HT-29 (cell line): ENCODE results near the gene NGEF. TPM values are rescaled to one million over a fixed set of nuclear protein-coding genes. Genes with fewer than 3 reads are reported as not detected.

ENCODE experiments used
- DNase-seq: peaks from one replicate; pipeline ENCODE4 v3.0.0-alpha.2; 2015; ENCODE audit warnings: low spot score
- total RNA-seq: library from RNA; depleted of rRNA; stranded (reverse); fragments of >200 nt; shearing (Covaris generic); gene quantifications from 2 replicates; pipeline ENCODE4 v1.2.3, GENCODE V29; 2014

The NGEF gene
- total RNA-seq, 1 experiment from 2014 or later = 13.5 TPM

DNA sequence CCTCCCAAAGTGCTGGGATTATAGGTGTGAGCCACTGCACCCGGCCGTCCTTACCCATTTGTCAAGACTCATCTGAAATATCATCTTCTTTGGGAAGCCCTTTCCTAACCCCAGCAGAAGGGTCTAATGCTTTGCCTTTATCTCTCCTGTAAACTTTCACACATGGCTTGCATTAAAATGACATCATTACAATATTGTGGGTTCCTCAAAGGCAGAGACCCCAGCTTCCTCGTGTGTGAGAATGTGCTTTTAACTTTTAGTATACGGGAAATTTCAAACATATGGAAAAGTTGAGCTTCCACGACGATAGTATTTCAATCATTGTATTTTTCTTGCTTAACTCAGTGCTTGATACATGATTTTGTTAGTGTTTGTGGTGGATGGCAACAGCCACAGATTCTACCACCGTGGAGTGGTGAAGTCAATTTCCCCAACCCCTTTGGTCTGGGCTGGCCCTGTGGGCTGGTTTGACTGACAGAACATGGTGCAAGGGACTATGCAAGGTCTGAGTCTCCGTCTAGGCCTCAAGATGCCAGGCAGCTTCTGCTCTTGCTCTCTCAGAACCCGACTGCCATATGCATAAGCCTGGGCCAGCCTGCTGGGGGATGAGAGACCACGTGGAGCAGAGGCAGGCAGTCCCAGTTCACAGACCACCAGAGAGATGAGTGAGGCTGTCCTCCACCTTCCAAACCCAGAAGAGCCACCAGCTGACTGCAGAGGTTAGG, 39.9 kb downstream of the NGEF start:
- no peak for DNase-seq

DNA sequence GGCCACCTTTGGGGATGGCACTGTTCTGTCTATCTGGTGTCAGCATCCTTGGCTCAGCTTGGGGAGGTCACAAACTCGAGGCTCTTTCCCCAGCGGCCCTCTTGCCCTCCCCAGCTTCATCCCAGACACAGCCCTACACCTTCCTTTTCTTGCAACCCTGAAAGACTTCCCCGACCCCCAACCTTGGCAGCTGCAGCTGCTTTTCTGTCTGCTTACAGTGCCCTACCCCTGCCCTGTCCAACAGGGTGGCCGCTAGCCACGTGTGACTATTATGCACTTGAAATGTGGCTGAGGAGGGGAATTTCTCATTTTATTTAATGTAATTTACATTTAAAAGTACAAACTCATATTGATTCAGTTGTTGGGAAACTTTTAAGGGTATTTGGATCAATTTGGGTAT, 41.3 kb downstream of the NGEF start:
- DNase-seq = no peak

DNA sequence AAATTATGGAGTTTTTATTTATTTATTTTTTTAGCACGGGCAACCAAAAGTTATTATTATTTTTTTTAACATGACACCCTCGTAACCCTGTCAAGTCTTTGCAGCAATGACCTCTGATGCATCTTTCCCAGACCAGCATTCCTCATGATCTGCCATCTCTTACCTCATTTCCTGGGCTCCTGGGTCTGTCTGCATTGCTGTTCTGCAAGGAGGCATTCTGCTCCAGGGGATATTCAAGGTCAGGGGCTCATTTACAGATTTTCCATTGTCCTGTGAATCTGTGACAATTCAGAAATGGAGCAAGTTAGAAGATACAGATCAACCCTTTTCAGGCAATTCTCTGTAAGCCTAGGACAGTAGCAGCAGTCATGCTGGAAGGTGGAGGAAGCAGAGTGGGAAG, 43.0 kb downstream of the NGEF start:
- no peak for DNase-seq

DNA sequence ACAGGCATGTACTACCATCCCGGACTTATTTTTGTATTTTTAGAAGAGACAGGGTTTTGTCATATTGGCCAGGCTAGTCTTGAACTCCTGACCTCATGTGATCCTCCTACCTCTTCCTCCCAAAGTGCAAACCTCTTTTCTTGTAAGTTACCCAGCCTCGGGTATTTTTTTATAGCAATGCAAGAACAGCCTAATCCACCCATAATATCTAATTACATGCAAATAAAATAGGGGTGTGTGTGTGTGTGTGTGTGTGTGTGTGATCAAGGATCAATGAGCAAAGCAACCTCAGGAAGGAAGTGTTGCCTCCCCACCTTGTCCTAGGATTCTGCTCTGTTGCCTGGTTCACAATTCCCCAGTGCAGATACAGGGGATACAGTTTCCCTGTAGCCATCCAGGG, 45.6 kb downstream of the NGEF start:
- no peak for DNase-seq

DNA sequence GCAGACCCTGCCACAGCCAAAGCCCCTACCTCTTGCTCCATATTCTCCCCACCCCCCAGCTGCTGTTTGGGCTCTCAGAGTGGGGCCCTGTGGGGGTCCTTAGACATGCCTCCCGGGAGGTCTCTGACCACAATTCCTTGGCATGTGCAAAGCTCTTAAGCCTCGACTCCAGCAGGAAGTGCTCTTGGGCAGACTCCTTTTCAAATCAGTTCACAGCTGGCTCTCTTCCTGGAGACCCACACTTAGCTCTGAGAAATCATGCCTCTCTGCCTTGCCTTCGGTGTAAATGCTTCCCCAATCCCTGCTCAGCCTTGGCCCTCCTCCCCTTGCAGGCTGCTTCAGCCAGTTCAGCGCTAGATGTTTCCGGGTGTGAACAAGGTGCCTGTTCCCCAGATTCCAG, 46.9 kb downstream of the NGEF start:
- DNase-seq = no peak

DNA sequence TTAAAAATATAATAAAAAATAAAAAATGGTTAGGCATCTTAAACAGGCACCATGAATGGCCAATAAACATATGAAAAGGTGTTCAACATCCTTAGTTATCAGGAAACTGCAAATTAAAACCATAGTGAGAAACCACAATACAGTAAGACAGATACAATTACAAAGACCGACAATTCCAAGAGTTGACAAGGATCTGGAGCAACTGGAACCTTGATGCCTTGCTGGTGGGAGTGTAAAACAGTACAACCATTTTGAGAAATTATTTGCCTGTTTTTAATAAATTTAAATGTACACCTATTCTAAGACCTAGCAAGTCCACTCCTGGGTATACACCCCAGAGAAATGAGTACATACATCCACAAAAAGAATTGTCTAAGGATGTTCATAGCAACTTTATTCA, 49.1 kb downstream of the NGEF start:
- DNase-seq = no peak

DNA sequence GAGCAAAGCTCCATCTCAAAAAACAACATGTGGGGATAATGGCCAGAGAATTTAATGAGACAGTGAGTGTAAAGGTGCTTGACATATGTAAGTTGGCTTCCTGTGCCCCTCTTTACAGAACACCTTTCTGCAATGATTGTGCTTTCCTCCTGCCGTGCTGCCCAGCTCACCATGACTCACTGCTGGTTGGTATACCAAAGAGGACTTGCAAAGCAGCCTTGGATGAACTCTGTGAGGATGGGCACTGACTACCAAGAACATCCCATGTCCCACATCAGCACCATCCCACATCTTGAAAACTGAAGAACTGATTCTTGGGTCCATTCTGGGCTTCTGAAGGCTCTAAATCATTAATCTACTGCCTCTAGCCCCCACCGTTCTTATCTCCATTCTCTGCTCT, 52.2 kb downstream of the NGEF start:
- DNase-seq = no peak

DNA sequence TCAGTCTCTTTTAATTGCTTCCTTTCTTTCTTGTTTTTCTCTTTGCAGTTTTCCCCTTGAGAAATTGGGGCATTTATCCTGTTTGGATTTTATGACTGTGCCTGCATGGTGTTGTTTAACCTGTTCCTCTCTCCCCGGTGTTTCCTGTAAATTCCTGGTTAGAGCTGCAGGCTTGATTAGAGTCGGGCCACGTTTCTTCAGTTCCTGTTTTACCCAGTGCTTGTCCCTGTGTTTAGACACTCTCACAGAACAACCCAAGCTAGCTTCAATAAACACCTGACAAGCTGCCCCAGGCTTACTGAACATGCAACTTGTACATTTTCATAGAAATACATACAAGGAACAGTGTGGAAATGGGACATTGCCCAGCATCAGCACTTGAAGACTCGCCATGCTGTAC, 53.9 kb downstream of the NGEF start:
- DNase-seq = no peak

DNA sequence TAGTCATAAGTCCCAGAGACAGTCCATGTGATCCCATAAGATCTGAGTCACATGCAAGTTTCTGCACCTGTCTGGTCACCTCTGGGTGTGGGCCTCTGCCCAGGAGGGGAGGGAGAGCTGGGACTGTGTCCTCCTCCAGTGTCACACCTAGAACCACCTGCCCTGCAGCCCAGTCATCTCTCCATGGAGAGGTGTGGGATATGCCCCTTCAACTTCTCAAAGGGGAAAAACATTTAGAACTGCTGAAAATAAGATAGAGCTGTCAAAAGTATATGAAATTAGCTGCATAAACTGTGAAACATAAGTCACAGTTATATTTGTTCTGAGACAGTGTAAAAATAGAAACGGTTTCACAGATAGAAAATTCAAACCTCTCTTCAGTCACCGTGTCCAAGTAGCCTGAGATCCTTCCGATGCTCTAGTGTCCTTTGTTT, 55.4 kb downstream of the NGEF start:
- no peak for DNase-seq

DNA sequence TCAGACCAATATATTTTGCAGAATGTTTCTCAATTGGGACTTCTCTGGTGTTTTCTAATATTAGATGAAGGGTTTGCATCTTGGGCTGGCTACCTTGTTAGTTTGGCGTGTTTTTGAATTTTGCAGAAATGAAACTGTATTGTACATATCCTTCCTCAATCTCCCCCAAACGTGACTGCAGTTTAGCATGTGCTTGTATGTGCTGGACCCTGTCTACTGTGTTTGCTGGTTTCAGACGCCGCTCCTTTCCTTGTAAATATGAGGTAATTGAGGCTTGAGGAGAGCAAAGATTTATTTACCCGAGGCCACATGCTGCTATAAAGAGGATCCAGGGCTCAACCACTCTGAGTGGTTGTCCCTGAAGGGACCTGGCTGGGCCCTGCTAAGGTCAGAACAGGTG, 57.2 kb downstream of the NGEF start:
- DNase-seq = no peak

DNA sequence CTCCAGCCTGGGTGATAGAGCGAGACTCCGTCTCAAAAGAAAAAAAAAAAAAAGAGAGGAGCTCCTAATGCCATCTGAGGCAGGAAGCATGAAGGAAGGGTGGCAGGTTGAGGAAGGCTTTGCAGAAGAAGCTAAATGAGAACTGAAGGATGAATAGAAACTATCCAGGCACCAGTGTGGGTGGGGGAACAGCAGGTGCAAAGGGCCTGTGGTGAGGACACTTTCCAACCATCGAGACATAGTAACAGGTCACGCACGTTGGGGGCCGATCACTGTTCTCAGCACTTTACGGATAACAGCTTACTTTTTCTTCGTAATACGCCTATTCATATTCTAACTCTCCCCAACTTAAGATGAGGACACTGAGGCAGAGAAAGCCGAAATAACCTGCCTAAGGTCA, 58.4 kb downstream of the NGEF start:
- no peak for DNase-seq

DNA sequence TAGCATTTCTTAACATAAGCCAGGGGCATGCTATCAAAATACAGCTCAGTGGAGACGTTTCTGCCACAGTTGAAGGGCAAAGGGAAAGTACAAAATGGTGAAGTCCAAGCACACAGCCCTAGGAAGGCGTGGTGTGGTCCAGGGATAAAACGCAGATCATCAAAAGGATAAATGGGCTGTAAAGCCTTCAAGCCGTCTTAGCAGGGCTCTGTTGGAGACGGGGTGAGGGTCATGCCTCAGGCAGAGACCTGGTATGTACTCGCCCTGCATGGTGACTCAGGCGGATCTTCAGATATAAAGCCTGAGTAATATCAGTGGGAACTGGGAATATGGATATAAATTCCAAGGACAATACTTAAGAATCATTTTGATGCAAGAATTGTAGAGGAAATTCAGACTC, 61.2 kb downstream of the NGEF start:
- no peak for DNase-seq

DNA sequence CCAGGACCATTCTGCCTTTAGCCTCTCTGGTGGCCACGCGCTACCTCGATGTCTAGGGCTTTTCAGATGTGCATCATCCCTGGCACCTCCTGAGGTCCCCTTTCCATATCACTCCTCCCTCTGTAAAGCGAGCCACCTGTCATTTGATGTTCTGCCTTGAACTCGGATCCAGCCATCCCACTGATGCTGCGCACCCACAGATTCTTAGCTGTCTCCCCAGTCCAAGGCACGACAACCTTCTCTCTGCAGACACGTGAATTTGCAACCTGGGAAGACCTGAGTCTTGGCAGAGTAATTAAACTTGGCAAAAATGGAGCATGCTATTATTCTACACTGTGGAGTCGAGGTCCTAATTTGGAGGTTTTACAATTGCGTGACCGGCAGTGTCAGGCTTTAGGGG, 61.9 kb downstream of the NGEF start:
- DNase-seq = no peak

DNA sequence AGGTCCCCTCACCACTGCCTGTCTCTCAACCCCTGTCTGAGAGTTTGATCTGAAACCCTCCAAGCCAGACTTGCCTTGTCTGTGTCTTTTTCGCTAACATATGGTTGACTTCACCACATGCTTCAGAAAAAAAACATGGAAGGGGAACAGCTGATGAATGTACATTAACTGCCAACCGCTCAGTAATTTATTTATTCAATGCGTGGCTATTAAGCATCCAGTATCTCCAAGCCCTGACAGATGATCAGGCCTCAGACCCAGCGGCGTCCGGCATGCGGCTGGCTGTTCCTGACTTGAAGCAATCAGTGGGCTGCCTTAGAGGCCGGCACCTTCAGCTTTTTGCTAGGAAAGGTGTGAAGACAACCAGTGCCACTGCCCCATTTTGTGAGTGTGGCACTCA, 62.3 kb downstream of the NGEF start:
- DNase-seq = no peak

DNA sequence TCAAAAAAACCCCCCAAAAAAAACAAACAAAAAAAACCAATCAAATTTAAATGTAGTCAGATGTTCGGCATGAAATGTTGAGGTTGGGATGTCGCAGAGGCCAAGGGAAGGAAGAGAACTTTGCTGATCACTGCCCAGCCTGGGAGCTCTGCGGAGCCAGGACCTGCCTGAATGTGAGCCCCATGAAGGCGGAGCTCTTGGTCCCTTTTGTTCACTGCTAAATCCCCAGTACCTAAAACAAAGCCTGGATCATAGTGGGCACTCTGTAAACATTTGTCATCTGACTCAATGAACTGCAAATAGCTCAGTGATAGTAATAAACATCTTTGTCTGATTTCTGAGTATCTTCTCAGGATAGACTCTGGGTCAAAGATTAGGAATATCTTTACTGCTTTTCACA, 64.0 kb downstream of the NGEF start:
- DNase-seq = no peak

DNA sequence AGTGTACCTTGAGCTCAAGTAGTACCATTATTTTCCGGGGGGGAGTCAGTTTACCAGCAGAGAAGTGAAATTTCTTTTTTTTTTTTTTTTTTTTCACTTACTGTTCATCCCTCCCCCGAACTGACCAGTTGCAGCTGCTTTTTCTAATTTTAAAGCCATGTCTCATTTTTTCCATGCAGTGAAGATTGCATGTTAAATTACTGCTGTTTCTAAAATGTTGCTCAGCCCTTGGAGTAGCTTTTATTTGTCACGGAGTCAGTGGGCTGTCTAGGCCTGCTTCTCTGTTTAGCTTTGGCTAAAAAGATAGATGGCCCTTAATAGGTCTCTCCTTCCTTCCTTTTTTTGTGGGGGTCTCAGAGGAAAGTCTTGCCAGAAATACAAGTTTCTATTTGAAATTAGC, 70.2 kb downstream of the NGEF start:
- no peak for DNase-seq

DNA sequence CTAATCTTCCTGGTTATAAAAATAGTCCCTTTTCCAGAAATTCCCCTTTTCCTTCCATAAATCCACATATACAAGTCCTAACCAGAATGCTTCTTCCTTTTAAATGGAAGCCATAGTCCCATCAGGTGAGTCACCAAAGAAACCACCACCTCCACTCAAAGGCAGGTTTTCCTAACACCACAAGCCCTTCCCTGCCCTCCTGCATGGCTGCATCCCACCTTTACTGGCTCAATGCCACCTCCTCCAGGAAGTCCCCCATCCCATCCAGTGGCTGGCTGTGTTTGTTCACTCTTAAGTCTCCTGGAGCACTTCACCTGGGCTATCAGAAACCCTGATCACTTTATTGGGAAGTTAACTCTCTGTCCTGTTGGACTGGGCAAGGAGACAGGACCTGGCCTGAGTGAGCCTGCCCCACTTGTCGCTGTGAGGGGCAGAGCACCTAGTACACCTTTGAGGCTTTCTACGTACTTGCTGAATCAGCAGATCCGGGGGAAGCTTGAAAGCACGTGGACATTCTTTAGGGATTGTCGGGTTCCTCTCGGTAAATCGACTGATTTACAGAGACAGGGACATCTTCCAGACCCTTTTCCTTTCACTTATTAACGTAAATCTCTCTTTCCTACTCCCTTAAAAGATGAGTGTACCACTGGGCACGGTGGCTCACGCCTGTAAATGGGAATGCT, 71.0 kb downstream of the NGEF start:
- DNase-seq = no peak

DNA sequence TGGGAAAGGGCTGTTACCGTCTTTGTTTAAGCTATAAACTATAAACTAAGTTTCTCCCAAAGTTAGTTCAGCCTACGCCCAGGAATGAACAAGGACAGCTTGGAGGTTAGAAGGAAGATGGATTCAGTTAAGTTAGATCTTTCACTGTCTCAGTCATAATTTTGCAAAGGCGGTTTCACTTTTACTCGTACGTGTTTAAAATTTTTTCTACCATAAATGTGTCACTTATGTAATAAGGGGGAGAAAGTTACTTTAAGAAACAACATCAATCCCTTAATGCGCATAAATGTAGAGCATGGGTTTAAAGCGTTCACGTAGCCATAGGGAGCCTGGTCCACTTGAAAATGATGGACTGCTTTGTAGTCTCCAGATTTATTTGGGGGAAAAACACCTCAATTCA, 71.7 kb downstream of the NGEF start:
- DNase-seq = no peak

DNA sequence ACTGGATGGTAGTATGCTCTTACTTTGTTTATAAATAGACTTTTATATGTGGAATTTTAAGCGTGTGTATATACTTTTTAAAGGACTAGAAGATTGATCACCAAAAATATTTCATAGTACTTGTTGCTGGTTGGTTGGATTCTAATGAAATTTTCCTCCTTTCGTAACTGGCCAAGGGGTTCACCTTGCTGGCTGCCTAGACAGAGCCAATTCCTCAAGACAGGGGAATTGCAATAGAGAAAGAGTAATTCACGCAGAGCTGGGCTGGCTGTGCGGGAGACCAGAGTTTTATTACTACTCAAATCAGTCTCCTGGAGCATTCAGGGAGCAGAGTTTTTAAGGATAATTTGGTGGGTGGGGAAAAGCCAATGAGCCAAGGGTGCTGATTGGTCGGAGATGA, 72.3 kb downstream of the NGEF start:
- DNase-seq = no peak

DNA sequence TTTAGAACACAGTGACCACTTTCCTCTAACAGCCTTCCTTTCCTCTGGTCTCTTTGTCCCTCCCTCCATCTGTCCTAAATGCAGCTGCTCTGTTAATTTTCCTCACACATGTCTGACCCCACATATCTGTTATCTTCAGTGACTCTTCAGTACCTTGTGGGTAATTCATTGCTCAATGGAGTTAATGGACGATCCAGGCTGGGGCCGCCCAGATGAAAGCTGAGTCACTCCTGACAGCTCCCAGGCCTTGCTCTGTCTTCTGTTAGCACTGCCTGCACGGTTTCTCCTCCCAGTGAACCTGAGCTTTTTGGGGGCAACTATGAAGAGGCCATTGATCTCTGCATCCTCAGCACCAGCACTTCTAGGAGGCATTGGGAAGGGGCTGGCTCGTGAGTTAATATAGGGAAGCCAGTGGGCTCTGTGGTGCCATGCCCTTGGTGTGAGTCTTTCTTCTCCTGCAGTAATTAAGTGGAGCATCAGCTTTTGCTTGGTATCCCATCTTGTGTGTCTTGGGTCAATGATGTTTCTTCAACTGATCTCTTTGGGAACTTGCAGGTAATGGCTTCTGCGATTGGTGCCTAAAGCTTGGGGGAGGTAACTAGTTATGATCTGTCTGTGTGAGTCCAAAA, 75.7 kb downstream of the NGEF start:
- DNase-seq = no peak

DNA sequence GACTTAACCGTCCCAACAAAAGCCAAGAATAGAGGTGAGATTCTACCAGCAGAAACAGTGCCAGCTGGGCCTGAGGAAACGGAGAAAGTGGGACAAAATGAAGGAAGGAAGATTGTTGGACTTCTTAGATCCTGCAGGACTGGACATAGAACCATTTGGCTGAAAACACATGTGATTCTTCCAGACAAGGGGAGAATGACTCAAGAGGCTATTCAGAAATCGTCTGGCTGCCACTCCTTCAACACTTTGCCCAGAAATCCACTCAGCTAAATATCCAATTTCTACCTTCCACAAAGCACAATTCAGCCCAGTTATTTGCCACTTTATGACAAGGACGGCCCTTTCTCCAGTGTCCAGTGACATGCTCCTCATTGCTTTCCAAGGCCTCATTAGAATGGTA, 81.4 kb downstream of the NGEF start:
- no peak for DNase-seq

DNA sequence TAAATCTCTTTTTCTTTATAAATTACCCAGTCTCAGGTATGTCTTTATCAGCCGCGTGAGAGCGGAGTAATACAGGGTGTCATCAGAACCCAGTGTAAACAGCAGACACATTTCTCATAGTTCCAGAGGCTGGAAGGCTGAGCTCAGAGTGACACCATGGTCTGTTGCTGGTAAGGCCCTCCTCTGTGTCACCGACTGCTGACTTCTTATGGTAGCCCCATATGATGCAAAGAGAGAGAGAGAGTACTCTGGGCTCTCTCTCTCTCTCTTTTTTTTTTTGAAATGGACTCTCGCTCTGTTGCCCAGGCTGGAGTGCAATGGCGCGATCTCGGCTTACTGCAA, 83.0 kb downstream of the NGEF start:
- no peak for DNase-seq

DNA sequence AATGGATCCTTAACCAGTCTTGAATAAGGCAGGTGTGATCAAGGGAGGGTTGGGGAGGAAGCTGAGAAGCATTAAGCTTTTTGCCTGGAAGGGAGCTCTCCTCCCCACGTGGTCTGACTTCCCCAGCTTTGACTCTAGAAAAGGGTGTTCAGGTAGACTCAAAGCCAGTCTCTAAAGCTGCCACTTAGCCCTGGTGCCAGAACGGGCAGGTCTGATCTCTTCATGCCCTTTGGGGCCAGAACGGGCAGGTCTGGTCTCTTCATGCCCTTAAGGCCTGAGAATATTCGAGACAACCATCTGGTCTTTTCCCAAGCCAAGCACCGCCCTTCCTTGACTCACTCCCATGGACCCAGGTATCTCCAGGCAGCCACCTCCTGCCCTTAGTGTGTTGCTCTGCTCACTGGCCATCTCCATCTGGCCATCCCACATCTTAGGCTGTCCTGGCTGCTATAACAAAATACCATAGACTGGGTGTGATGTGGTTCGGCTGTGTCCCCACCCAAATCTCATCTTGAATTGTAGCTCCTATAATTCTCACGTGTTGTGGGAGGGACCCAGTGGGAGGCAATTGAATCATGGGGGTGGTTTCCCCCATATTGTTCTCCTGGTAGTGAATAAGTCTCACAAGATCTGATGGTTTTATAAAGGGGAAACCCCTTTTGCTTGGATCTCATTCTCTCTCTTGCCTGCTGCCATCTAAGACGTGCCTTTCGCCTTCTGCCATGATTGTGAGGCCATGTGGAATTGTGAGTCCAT, 83.6 kb downstream of the NGEF start:
- peak; percentile 13 for DNase-seq
